ENCODE measurements around the gene GATM. TPM values are rescaled to one million over a fixed set of nuclear protein-coding genes. Genes with fewer than 3 reads are reported as not detected.

GATM gene
- total and polyA plus RNA-seq, 3 donors from 2014 or later: 147 to 446 (median 386) TPM

GRCh38 chr15:45376967-45377608 lies 1.3 kb downstream of the GATM start:
- peak overlapping the region in 1 of 2 donors; percentile 79 for H3K27ac ChIP-seq
- no peaks in the 10 kb centered on the region for H3K36me3 ChIP-seq (ENCODE audit: low read depth, missing control alignments)
- H3K4me3 ChIP-seq: peak overlapping the region; percentile 69 to 78
- no peak for DNase-seq
- H3K9me3 ChIP-seq: no peaks in the 10 kb centered on the region
- no peaks in the 10 kb centered on the region for H3K27me3 ChIP-seq
- no peak for TF ChIP-seq POLR2A (IDR thresholded peaks at IDR 0.05)
- TF ChIP-seq CTCF (IDR thresholded peaks at IDR 0.05): no peak
- H3K4me1 ChIP-seq: peaks cover 4% of the 10 kb centered on the region
- 8 to 16% methylated on average over 5 of the region's 5 CpGs for WGBS, 2 donors
- intact Hi-C loops (cut with DNase I; ENCODE audit: low total_unique reads): no loop called here

DNA sequence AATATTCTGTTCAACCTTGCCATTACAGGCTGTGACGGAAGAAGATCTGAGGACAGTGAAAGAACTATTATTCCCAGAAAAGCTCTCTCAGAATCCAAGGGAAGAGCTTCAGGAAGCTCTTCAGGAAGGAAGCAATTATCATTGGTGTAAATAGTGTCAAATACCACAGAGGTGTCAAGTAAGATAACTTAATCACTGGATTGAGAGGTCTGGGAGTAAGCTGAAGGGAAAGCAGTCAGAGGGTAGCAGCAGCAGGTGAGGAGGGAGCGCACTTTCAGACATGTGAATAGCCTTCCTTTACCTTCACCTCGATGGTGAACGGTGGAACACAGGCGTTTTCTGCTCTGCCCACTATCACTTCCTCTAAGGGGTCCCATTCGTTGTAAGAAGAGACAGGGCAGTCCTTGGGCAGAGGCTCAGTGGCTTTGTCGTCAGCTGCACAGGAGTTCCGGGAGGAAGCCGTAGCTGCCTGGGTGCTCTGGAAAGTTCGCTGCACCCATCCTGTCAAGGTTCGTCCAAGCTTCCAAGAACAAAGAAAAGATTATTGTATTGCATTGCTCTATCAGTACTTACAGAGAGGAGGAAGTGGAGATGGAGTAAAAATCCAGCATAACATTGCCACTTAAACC lies 1.9 kb downstream of the GATM start:
- no peaks in the 10 kb centered on the region for H3K9me3 ChIP-seq
- no peak overlapping the region for H3K27ac ChIP-seq
- no peaks in the 10 kb centered on the region for H3K27me3 ChIP-seq
- peak overlapping the region in 1 of 2 donors; percentile 78 for H3K4me3 ChIP-seq
- DNase-seq: no peak
- H3K36me3 ChIP-seq (ENCODE audit: low read depth, missing control alignments): no peaks in the 10 kb centered on the region
- peaks cover 4% of the 10 kb centered on the region for H3K4me1 ChIP-seq
- WGBS, 2 donors: 31 to 33% methylated on average over 11 of the region's 11 CpGs
- TF ChIP-seq POLR2A (IDR thresholded peaks at IDR 0.05) (no peak), CTCF (IDR thresholded peaks at IDR 0.05) (no peak)
- intact Hi-C loops (cut with DNase I; ENCODE audit: low total_unique reads): no loop called here

- 46% methylated on average over 3 of the region's 3 CpGs for WGBS, 2 donors
- H3K36me3 ChIP-seq (ENCODE audit: low read depth, missing control alignments): no peaks in the 10 kb centered on the region
- H3K4me1 ChIP-seq: peaks cover 4% of the 10 kb centered on the region
- intact Hi-C loops (cut with DNase I; ENCODE audit: low total_unique reads): no loop called here
- DNase-seq: no peak
- no peaks in the 10 kb centered on the region for H3K27me3 ChIP-seq
- H3K27ac ChIP-seq: no peak overlapping the region
- no peak overlapping the region for H3K4me3 ChIP-seq
- H3K9me3 ChIP-seq: no peaks in the 10 kb centered on the region
- TF ChIP-seq POLR2A (IDR thresholded peaks at IDR 0.05): no peak
- no peak for TF ChIP-seq CTCF (IDR thresholded peaks at IDR 0.05)
Measured at GRCh38 chr15:45375836-45376235, 2.5 kb downstream of the GATM start.

GRCh38 chr15:45373976-45374375 lies 4.4 kb downstream of the GATM start:
- H3K27ac ChIP-seq: no peak overlapping the region
- H3K4me1 ChIP-seq: peaks cover 3% of the 10 kb centered on the region

More at GRCh38 chr15:45373976-45374375, 4.4 kb downstream of the GATM start:
- Histone ChIP-seq H3K9me3 (no peaks in the 10 kb centered on the region), H3K27me3 (no peaks in the 10 kb centered on the region), H3K4me3 (no peak overlapping the region), H3K36me3 (ENCODE audit: low read depth, missing control alignments) (no peaks in the 10 kb centered on the region)
- TF ChIP-seq CTCF (IDR thresholded peaks at IDR 0.05) (no peak), POLR2A (IDR thresholded peaks at IDR 0.05) (no peak)
- 52 to 76% methylated on average over 2 of the region's 2 CpGs for WGBS, 2 donors
- DNase-seq: no peak
- intact Hi-C loops (cut with DNase I; ENCODE audit: low total_unique reads): no loop called here

Measured in testis (tissue), 3 donors.